ENCODE results near the gene ZNF324B. TPM values are rescaled to one million over a fixed set of nuclear protein-coding genes. Genes with fewer than 3 reads are reported as not detected.
"Not testable (repeated sequence)": the region's sequence is repeated elsewhere in the genome, so short reads cannot be mapped to it uniquely, and the experiment has no call there.

Gene ZNF324B
- polyA plus RNA-seq (2013, experiment 1 of 4) = 2.4 TPM
- polyA plus RNA-seq (2013, experiment 2 of 4) = 3.3 TPM
- polyA plus RNA-seq (2013, experiment 3 of 4) = 1.9 TPM
- polyA plus RNA-seq (2013, experiment 4 of 4) = 2.9 TPM

- H3K4me1 ChIP-seq (ENCODE audit: control insufficient read depth, insufficient read depth, low read length) = no peaks in the 10 kb centered on the region
- peaks cover 37% of the 10 kb centered on the region for H3K27me3 ChIP-seq (ENCODE audit: control insufficient read depth, insufficient read depth, low read length, poor library complexity, severe bottlenecking)
- H3K4me3 ChIP-seq (ENCODE audit: insufficient read depth, low read depth, low read length) = peak within 1 kb of the TSS; percentile 45
- H3K27ac ChIP-seq (ENCODE audit: insufficient read depth, low read depth, low read length, poor library complexity, severe bottlenecking) = no peak within 1 kb of the TSS
- H3K36me3 ChIP-seq (ENCODE audit: control insufficient read depth, insufficient read depth, low read length) = no peaks in the 10 kb centered on the region
- H3K9me3 ChIP-seq (ENCODE audit: control insufficient read depth, low read length) = peaks cover 2% of the 10 kb centered on the region
- 0% methylated on average over 79 of the region's 79 CpGs for WGBS, 2 experiments
Measured at GRCh38 chr19:58451358-58452101, at the start of gene ZNF324B. ZNF324B (plus strand) TSS chr19:58451622; CDS start chr19:58453702, 2,080 bp downstream.

DNA sequence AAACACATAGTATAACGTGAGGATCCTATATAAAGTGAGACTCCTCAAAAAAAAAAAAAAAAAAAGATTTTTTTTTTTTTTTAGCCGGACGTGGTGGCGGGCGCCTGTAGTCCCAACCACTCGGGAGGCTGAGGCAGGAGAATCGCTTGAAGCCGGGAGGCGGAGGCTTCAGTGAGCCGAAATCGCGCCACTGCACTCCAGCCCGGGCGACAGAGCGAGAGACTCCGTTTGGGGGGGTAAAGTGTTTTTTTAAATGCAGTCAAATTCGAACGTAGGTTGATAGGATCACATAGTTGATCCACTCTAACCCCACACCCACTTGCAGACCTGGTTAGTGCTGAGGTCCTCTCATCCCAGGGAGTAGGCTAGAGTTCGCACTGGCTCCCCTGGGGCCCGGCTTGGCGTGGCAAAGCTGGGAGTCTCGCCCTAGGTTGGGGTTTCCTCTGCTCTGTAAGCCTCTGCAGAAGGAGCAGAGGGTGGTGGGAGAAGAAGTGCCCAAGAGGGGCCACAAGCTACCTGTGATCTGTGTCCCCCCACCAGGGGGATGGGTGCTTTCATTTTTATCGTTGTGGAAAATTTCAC is 49.5 kb upstream of the ZNF324B start:
- Histone ChIP-seq H3K9me3 (ENCODE audit: control insufficient read depth, low read length) (no peaks in the 10 kb centered on the region), H3K27ac (ENCODE audit: insufficient read depth, low read depth, low read length, poor library complexity, severe bottlenecking) (peak overlapping the region; percentile 50), H3K27me3 (ENCODE audit: control insufficient read depth, insufficient read depth, low read length, poor library complexity, severe bottlenecking) (peaks cover 3% of the 10 kb centered on the region), H3K36me3 (ENCODE audit: control insufficient read depth, insufficient read depth, low read length) (no peaks in the 10 kb centered on the region), H3K4me3 (ENCODE audit: insufficient read depth, low read depth, low read length) (peak overlapping the region; percentile 82), H3K4me1 (ENCODE audit: control insufficient read depth, insufficient read depth, low read length) (peaks cover 7% of the 10 kb centered on the region)
- WGBS, 2 experiments = 55 to 56% methylated on average over 22 to 23 of the region's 23 CpGs

GRCh38 chr19:58403920-58404478 is 47.4 kb upstream of the ZNF324B start:
- H3K27me3 ChIP-seq (ENCODE audit: control insufficient read depth, insufficient read depth, low read length, poor library complexity, severe bottlenecking); H3K4me3 ChIP-seq (ENCODE audit: insufficient read depth, low read depth, low read length); H3K9me3 ChIP-seq (ENCODE audit: control insufficient read depth, low read length); H3K27ac ChIP-seq (ENCODE audit: insufficient read depth, low read depth, low read length, poor library complexity, severe bottlenecking); H3K36me3 ChIP-seq (ENCODE audit: control insufficient read depth, insufficient read depth, low read length): not testable (repeated sequence)
- 84 to 87% methylated on average over 2 to 3 of the region's 5 CpGs for WGBS, 2 experiments
- H3K4me1 ChIP-seq (ENCODE audit: control insufficient read depth, insufficient read depth, low read length) = peaks cover 11% of the 10 kb centered on the region

GRCh38 chr19:58406818-58407657 is 44.4 kb upstream of the ZNF324B start:
- 89 to 90% methylated on average over 10 of the region's 10 CpGs for WGBS, 2 experiments
- peaks cover 4% of the 10 kb centered on the region for H3K4me1 ChIP-seq (ENCODE audit: control insufficient read depth, insufficient read depth, low read length)
- peak overlapping the region; percentile 78 for H3K4me3 ChIP-seq (ENCODE audit: insufficient read depth, low read depth, low read length)
- H3K27me3 ChIP-seq (ENCODE audit: control insufficient read depth, insufficient read depth, low read length, poor library complexity, severe bottlenecking) = no peaks in the 10 kb centered on the region
- no peak overlapping the region for H3K27ac ChIP-seq (ENCODE audit: insufficient read depth, low read depth, low read length, poor library complexity, severe bottlenecking)
- no peaks in the 10 kb centered on the region for H3K36me3 ChIP-seq (ENCODE audit: control insufficient read depth, insufficient read depth, low read length)
- no peaks in the 10 kb centered on the region for H3K9me3 ChIP-seq (ENCODE audit: control insufficient read depth, low read length)

DNA sequence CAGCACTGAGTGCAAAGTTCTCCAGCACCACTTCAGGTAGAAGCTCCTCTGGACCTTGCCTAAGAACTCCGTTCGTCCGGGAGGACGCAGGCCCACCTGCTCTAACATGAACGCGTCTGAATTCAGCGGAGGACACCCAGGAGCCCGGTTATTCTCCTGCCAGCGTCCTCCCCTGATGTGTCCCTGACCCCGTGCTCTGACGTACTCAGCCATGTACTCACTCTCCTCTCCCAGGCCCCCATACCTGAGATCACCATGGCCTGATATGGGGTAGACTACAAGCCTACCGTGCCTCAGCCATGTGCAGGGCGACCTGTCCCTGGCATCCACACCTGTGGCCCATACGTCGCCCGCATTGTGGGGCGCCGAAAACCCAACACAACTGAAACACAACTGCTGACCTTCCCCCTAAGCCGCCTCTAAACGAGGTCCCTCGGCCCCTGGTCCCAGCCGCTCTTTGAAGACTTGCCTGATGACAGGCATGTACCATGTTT is 43.7 kb upstream of the ZNF324B start:
- Histone ChIP-seq H3K9me3 (ENCODE audit: control insufficient read depth, low read length) (no peaks in the 10 kb centered on the region), H3K27ac (ENCODE audit: insufficient read depth, low read depth, low read length, poor library complexity, severe bottlenecking) (peak overlapping the region; percentile 84), H3K4me1 (ENCODE audit: control insufficient read depth, insufficient read depth, low read length) (peaks cover 4% of the 10 kb centered on the region), H3K4me3 (ENCODE audit: insufficient read depth, low read depth, low read length) (peak overlapping the region; percentile 78), H3K36me3 (ENCODE audit: control insufficient read depth, insufficient read depth, low read length) (no peaks in the 10 kb centered on the region), H3K27me3 (ENCODE audit: control insufficient read depth, insufficient read depth, low read length, poor library complexity, severe bottlenecking) (no peaks in the 10 kb centered on the region)
- 26 to 27% methylated on average over 22 of the region's 22 CpGs for WGBS, 2 experiments

GRCh38 chr19:58408152-58409009 is 43.0 kb upstream of the ZNF324B start, which contains the start of gene ZNF584:
ZNF584 (plus strand) TSS chr19:58408649; CDS start chr19:58409148, 499 bp downstream.
- 0 to 1% methylated on average over 100 of the region's 100 CpGs for WGBS, 2 experiments
- peak within 1 kb of the TSS; percentile 78 for H3K4me3 ChIP-seq (ENCODE audit: insufficient read depth, low read depth, low read length)
- no peaks in the 10 kb centered on the region for H3K36me3 ChIP-seq (ENCODE audit: control insufficient read depth, insufficient read depth, low read length)
- H3K27me3 ChIP-seq (ENCODE audit: control insufficient read depth, insufficient read depth, low read length, poor library complexity, severe bottlenecking) = no peaks in the 10 kb centered on the region
- peak within 1 kb of the TSS; percentile 84 for H3K27ac ChIP-seq (ENCODE audit: insufficient read depth, low read depth, low read length, poor library complexity, severe bottlenecking)
- H3K4me1 ChIP-seq (ENCODE audit: control insufficient read depth, insufficient read depth, low read length) = peaks cover 4% of the 10 kb centered on the region
- no peaks in the 10 kb centered on the region for H3K9me3 ChIP-seq (ENCODE audit: control insufficient read depth, low read length)

DNA sequence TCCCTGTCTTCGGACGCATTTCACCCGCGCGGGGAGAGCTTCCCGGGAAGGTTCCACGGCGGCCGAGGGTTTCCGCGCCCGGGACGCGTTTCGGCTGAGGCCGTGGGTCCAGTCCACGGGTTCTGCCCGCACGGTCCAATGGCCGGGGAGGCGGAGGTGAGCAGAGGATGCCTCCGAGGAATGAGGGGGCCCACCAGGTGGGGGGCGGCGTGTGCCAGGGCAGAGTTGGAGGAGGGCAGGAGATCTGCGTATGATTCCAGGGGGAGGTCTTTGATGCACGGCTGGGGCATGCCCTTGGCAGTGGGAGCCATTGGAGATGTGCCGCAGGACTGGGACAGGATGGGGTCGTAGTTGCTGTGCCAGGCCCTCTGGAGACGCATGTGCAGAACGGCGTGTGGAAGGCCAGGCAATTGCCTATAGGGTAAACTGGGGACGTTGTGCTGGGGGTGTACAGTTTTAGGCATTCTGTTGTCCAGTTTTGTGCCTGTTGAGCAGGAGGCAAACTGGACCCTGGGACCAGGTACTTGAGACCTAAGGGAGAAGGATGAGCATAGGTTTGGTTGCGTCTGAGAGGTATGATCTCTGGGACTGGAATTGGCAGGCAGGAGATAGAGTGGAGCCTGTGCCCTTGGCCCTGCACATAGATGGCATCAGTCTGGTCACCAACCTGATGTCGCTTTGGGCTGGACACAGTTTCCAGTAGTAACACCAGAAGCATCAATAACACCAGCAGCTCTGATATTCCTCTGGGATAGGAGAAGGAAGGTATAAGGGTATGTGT is 42.2 kb upstream of the ZNF324B start:
- Histone ChIP-seq H3K27me3 (ENCODE audit: control insufficient read depth, insufficient read depth, low read length, poor library complexity, severe bottlenecking) (no peaks in the 10 kb centered on the region), H3K9me3 (ENCODE audit: control insufficient read depth, low read length) (no peaks in the 10 kb centered on the region), H3K36me3 (ENCODE audit: control insufficient read depth, insufficient read depth, low read length) (no peaks in the 10 kb centered on the region), H3K4me3 (ENCODE audit: insufficient read depth, low read depth, low read length) (peak overlapping the region; percentile 78), H3K4me1 (ENCODE audit: control insufficient read depth, insufficient read depth, low read length) (peaks cover 4% of the 10 kb centered on the region), H3K27ac (ENCODE audit: insufficient read depth, low read depth, low read length, poor library complexity, severe bottlenecking) (no peak overlapping the region)
- WGBS, 2 experiments = 15 to 16% methylated on average over 34 of the region's 34 CpGs

- Histone ChIP-seq H3K36me3 (ENCODE audit: control insufficient read depth, insufficient read depth, low read length) (peaks cover 14% of the 10 kb centered on the region), H3K4me3 (ENCODE audit: insufficient read depth, low read depth, low read length) (no peak overlapping the region), H3K27ac (ENCODE audit: insufficient read depth, low read depth, low read length, poor library complexity, severe bottlenecking) (no peak overlapping the region), H3K9me3 (ENCODE audit: control insufficient read depth, low read length) (no peaks in the 10 kb centered on the region), H3K4me1 (ENCODE audit: control insufficient read depth, insufficient read depth, low read length) (no peaks in the 10 kb centered on the region), H3K27me3 (ENCODE audit: control insufficient read depth, insufficient read depth, low read length, poor library complexity, severe bottlenecking) (no peaks in the 10 kb centered on the region)
- 94 to 95% methylated on average over 5 of the region's 5 CpGs for WGBS, 2 experiments
Measured at GRCh38 chr19:58416604-58417003, 34.8 kb upstream of the ZNF324B start.
